ENCODE measurements around the gene ZNF611.
"Not testable (repeated sequence)": the region's sequence is repeated elsewhere in the genome, so short reads cannot be mapped to it uniquely, and the experiment has no call there.

- not testable (repeated sequence) for TF ChIP-seq POLR2A (IDR thresholded peaks at IDR 0.05; ENCODE audit: low read depth, low read length); CTCF (IDR thresholded peaks at IDR 0.05 in 2 of 3, conservative IDR thresholded peaks at IDR 0.05 in 1 of 3; ENCODE audit: control insufficient read depth in 2 of 3, extremely low read depth in 1 of 3, insufficient read depth in 1 of 3, low read depth in 3 of 3, low read length in 3 of 3); POLR2AphosphoS5 (IDR thresholded peaks at IDR 0.05; ENCODE audit: low read length); RAD21 (IDR thresholded peaks at IDR 0.05; ENCODE audit: insufficient read depth, low read depth, low read length); NRF1 (conservative IDR thresholded peaks at IDR 0.05; ENCODE audit: low read depth, low read length); POLR2AphosphoS2 (IDR thresholded peaks at IDR 0.05; ENCODE audit: low read depth, low read length); NR2C1 (IDR thresholded peaks at IDR 0.05); RAD51 (IDR thresholded peaks at IDR 0.05); STAT1 (conservative IDR thresholded peaks at IDR 0.05); ZNF384 (IDR thresholded peaks at IDR 0.05; ENCODE audit: borderline replicate concordance, low read depth, low read length)
Observed at GRCh38 chr19:52705615-52706014, 29.2 kb downstream of the ZNF611 start.
